HG03460 (cell line): Measurements from ENCODE around the gene PIK3CD.
"Not testable (repeated sequence)": the region's sequence is repeated elsewhere in the genome, so short reads cannot be mapped to it uniquely, and the experiment has no call there.

ENCODE experiments used
- ATAC-seq: cut with Tn5 transposase; IDR thresholded peaks from one replicate; pipeline ENCODE4 v1.9.1; 2021; ENCODE audit not compliant: unreplicated experiment

Gene PIK3CD

GRCh38 chr1:9732123-9732971 lies 80.8 kb downstream of the PIK3CD start:
- ATAC-seq = no peak

DNA sequence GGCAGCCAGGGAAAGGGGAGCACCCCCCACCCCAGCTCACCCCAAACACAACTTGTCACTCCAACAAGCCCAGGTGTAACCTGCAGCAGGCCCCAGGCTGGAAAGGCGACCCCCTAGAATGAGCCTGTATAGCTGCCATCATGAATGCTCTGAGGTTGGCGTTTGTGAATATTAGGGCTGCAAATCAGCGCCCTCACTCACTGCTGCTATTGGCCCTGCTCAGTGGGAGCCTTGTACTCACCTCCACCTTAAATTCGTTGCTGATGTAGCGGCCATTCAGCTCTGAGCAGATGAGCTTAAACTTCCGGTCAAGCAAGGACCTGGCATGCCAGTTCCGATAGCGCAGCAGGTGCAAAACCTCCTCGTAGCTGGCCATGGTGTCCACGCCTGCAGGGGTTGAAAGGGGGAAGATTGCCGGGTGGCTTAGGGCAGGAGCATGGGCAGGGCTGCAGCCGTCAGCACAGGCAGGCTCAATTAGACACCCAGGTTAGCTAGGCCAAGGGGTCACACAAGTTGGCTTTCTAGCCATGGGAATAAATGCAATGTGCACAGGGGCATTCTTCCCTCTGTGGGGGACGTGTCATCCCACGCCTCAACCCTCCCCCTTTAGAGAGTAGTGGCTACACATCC lies 81.7 kb downstream of the PIK3CD start:
- no peak for ATAC-seq

DNA sequence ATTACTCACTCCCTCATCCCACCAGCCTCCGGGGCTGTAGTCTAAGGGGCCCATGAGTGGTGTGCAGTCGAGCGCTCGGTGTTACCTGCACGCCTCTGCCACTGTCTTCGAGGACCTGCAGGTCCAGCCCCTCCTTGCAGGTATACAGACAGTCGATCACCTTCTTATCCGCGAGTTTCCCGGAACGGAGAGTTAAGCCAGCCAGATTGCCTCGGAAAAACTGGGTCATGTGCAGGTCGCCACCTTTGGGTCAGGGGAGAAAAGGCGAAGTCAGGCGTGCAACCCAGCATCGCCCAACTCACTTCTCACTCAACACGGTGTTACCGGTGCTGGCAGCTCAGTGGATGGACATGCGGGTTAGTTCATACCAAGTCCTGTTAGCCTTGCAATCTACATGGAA lies 84.3 kb downstream of the PIK3CD start:
- no peak for ATAC-seq

GRCh38 chr1:9736241-9736640 lies 84.7 kb downstream of the PIK3CD start:
- ATAC-seq = no peak

DNA sequence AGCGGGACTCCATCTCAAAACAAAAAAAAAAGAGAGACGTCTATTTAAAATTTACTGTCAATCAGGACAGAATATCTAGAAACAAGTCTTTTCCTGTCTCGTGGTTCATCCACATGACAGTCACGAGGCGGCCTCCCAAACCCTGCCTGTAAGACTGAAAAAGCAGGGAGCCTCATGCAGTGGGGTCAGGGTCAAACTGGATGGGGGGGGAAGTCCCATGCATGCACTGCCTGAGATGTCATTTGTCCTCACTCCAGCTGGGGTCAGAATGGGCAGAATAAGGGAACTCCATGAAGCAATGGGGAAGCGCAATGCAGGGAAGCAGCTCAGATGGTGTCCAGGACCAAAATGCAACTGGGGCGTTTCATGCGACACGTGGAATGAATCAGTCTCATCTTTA lies 85.5 kb downstream of the PIK3CD start:
- no peak for ATAC-seq

- no peak for ATAC-seq
Measured at GRCh38 chr1:9737671-9738070, 86.1 kb downstream of the PIK3CD start.

- ATAC-seq = no peak
Measured at GRCh38 chr1:9744106-9744799, 92.7 kb downstream of the PIK3CD start.

GRCh38 chr1:9746211-9746610 lies 94.7 kb downstream of the PIK3CD start:
- ATAC-seq = no peak

- ATAC-seq = no peak
Measured at GRCh38 chr1:9746651-9747050, 95.1 kb downstream of the PIK3CD start.

DNA sequence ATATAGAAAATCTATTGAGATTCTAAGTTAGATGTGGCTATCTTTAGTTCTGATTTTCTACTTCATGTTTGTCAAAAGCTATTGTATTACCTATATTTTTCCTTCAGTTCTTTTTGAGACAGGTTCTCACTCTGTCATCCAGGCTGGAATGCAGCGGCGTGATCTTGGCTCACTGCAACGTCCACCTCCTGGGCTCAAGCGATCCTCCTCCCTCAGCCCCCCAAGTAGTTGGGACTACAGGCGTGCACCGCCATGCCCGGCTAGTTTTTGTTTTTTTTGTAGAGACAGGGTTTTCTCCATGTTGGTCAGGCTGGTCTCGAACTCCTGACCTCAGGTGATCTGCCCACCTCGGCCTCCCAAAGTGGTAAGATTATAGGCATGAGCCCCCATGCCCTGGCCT lies 96.9 kb downstream of the PIK3CD start:
- not testable (repeated sequence) for ATAC-seq

- ATAC-seq = no peak
Measured at GRCh38 chr1:9749361-9749760, 97.8 kb downstream of the PIK3CD start.

- no peak for ATAC-seq
Measured at GRCh38 chr1:9751971-9752370, 100.4 kb downstream of the PIK3CD start.

DNA sequence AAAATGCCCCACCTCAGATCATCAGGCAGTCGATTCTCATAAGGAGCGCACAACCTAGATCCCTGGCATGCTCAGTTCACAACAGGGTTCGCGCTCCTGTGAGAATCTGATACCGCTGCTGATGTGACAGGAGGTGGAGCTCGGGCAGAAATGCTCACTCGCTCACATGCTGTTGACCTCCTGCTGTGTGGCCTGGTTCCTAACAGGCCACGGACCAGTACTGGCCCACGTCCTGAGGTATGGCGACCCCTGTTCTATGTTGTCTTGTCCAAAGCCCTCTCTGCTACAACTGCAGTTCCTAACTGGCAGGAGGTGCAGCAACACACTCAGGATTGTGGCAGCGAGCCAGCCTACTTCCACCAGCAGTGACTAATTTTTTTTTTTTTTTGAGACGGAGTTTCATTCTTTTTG lies 101.6 kb downstream of the PIK3CD start:
- no peak for ATAC-seq

DNA sequence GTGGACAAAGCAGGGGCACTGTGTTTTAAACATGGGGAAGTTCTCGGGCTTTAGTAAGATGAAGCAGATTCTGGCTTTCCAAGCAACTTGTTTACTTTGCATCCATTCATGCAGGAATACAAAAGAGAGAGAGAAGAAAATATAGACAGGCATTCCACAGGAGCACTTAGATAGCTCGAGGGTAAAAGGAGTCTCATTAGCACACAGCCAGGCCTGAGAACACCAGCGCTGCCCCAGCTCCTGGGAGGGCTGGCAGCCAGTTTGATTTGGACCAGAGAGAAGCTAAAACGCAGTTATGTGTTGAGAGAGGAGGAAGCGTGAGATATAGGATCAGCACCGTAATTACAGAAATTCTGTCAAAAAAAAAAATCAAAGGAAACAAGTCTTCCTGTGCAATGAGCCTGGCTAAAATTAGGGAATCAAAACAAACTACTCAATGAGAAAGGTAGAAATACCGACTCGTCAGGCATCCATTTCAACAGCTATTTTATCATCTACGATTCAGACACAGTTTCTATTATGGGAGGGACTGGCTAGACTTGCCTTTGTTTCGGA lies 104.0 kb downstream of the PIK3CD start:
- ATAC-seq = no peak

- ATAC-seq = no peak
Measured at GRCh38 chr1:9758559-9759121, 107.1 kb downstream of the PIK3CD start.

DNA sequence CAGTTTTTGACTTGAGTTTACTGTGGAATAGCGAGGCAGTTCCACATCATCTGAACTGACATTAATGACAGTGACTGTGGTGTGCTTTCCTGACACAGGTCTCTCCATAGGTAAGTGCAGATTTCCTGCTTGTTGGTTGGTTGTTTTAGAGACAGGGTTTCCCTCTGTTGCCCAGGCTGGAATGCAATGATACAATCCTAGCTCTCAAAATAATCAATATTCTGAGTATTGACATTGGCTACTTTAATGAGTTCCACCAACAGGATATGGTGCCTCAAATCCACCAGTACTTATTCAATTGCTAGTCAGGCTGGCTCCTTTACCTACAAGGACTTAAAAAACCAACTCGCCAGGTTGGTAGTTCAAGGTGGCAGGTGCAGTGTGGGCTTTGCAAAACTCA lies 108.4 kb downstream of the PIK3CD start:
- ATAC-seq = no peak

- ATAC-seq = no peak
Measured at GRCh38 chr1:9760824-9761223, 109.3 kb downstream of the PIK3CD start.

DNA sequence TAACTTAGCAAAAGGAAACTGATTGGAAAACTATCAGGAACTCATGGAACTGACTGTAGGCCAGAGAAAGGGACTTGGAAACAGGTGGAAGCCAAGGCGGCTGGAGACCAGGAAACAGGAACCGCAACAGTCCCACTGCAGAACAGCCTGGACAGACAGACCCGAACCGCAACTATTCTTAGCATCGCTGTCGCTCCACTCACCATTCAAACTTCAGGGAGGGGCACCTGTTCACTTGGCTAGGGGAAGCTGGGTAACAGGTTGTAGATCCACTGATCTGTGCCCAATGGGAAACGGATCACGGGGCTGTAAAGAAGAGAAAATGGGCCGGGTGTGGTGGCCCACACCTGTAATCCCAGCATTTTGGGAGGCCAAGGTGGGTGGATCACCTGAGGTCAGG lies 110.3 kb downstream of the PIK3CD start:
- no peak for ATAC-seq

- not testable (repeated sequence) for ATAC-seq
Measured at GRCh38 chr1:9762446-9762845, 110.9 kb downstream of the PIK3CD start.

GRCh38 chr1:9763914-9764313 lies 112.4 kb downstream of the PIK3CD start:
- ATAC-seq = no peak

GRCh38 chr1:9764550-9764949 lies 113.0 kb downstream of the PIK3CD start:
- no peak for ATAC-seq
